Measurements from ENCODE around the gene ALG3. TPM values are rescaled to one million over a fixed set of nuclear protein-coding genes. Genes with fewer than 3 reads are reported as not detected.

The ALG3 gene
- total RNA-seq, 2 donors from 2014 or later, result 37.3 to 42.5 TPM

DNA sequence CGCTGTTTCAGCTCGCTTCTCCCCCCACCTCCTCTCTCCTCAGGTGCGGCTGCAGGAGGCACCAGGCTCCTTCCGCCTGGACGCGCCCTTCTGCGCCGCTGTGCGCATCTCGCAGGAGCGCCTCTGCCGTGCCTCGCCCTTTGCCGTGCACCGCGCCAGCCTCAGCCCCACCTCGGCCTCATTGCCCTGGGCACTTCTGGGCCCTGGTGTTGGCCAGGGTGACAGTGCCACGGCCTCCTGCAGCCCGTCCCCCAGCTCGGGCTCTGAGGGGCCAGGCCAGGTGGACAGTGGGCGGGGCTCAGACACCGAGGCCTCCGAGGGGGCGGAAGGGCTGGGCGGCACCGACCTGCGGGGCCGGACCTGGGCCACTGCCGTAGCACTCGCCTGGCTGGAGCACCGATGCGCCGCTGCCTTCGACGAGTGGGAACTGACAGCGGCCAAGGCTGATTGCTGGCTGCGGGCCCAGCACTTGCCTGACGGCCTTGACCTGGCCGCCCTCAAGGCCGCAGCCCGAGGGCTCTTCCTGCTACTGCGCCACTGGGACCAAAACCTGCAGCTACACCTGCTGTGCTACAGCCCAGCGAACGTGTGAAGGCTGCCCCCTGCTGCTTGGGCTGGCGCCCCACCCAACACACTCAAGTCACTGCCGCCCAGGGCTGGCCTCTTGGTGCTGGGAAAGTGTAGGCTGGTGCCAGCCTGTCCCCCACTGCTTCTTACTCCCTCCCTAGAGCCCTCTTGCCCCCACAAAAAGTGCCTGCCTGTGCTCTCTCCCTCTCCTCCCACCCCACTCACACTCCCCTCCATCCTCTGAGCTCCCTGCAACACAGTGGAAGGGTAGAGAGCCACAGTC is 7.1 kb downstream of the ALG3 start:
- no peak overlapping the region for H3K27ac Mint-ChIP-seq
- no peaks in the 10 kb centered on the region for H3K4me1 ChIP-seq (ENCODE audit: control insufficient read depth, insufficient read depth, low read length)

DNA sequence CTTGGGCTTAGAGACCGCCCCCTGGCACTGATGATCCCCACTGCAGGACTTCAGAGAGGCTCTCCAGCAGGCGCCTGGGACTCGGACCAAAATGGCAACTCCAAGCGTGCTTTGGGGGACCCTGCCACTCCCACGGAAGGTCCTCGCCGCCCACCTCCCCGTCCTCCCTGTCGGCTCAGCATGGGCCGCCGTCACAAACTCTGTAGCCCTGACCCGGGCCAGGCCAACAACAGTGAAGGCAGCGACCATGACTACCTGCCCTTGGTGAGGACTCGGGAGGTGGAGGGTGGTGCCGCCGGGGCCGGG is 7.7 kb downstream of the ALG3 start:
- TF ChIP-seq, protein P1, sequence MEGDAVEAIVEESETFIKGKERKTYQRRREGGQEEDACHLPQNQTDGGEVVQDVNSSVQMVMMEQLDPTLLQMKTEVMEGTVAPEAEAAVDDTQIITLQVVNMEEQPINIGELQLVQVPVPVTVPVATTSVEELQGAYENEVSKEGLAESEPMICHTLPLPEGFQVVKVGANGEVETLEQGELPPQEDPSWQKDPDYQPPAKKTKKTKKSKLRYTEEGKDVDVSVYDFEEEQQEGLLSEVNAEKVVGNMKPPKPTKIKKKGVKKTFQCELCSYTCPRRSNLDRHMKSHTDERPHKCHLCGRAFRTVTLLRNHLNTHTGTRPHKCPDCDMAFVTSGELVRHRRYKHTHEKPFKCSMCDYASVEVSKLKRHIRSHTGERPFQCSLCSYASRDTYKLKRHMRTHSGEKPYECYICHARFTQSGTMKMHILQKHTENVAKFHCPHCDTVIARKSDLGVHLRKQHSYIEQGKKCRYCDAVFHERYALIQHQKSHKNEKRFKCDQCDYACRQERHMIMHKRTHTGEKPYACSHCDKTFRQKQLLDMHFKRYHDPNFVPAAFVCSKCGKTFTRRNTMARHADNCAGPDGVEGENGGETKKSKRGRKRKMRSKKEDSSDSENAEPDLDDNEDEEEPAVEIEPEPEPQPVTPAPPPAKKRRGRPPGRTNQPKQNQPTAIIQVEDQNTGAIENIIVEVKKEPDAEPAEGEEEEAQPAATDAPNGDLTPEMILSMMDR (conservative IDR thresholded peaks at IDR 0.05), result no peak
- DNase-seq, result no peak
- H3K9me3 ChIP-seq (ENCODE audit: control insufficient read depth, low read length), result no peaks in the 10 kb centered on the region
- Mint-ChIP-seq H3K27ac (no peak overlapping the region), H3K4me1 (peaks cover 2% of the 10 kb centered on the region), H3K4me3 (no peak overlapping the region), H3K27me3 (ENCODE audit: insufficient read depth) (peaks cover 27% of the 10 kb centered on the region), H3K9me3 (no peaks in the 10 kb centered on the region), H3K36me3 (ENCODE audit: low read depth) (peaks cover 22% of the 10 kb centered on the region)
- no peak overlapping the region for H3K4me3 ChIP-seq (ENCODE audit: low read length)
- H3K27me3 ChIP-seq (ENCODE audit: control insufficient read depth, insufficient read depth, low read length, poor library complexity, severe bottlenecking), result peaks cover 10% of the 10 kb centered on the region
- 84 to 100% methylated on average over 5 to 17 of the region's 17 CpGs for WGBS, 2 experiments (ENCODE audit: insufficient coverage in 1 of 2, insufficient read length in 1 of 2)
- peaks cover 26% of the 10 kb centered on the region for H3K36me3 ChIP-seq (ENCODE audit: control insufficient read depth, insufficient read depth, low read length)
- H3K27ac ChIP-seq (ENCODE audit: low read depth, low read length), result no peak overlapping the region
- no peaks in the 10 kb centered on the region for H3K4me1 ChIP-seq (ENCODE audit: control insufficient read depth, insufficient read depth, low read length)
- H3K9ac ChIP-seq (ENCODE audit: extremely low read depth, low read length, poor library complexity, severe bottlenecking), result no peak overlapping the region

More for the DNA sequence above, 7.1 kb downstream of the ALG3 start:
- Mint-ChIP-seq H3K4me1 (no peaks in the 10 kb centered on the region), H3K27me3 (ENCODE audit: insufficient read depth) (peaks cover 27% of the 10 kb centered on the region), H3K36me3 (ENCODE audit: low read depth) (peaks cover 22% of the 10 kb centered on the region), H3K4me3 (no peak overlapping the region), H3K9me3 (no peaks in the 10 kb centered on the region)
- H3K9ac ChIP-seq (ENCODE audit: extremely low read depth, low read length, poor library complexity, severe bottlenecking), result no peak overlapping the region
- TF ChIP-seq, protein P1 (conservative IDR thresholded peaks at IDR 0.05), result peak; percentile 46
- H3K36me3 ChIP-seq (ENCODE audit: control insufficient read depth, insufficient read depth, low read length), result peaks cover 26% of the 10 kb centered on the region
- 76 to 89% methylated on average over 35 to 46 of the region's 46 CpGs for WGBS, 2 experiments (ENCODE audit: insufficient coverage in 1 of 2, insufficient read length in 1 of 2)
- peaks cover 10% of the 10 kb centered on the region for H3K27me3 ChIP-seq (ENCODE audit: control insufficient read depth, insufficient read depth, low read length, poor library complexity, severe bottlenecking)
- no peak overlapping the region for H3K27ac ChIP-seq (ENCODE audit: low read depth, low read length)
- no peaks in the 10 kb centered on the region for H3K9me3 ChIP-seq (ENCODE audit: control insufficient read depth, low read length)
- no peak overlapping the region for H3K4me3 ChIP-seq (ENCODE audit: low read length)
- DNase-seq, result peak; percentile 73

GRCh38 chr3:184240384-184241140 is 8.2 kb downstream of the ALG3 start:
- H3K27ac ChIP-seq (ENCODE audit: low read depth, low read length), result no peak overlapping the region
- no peak overlapping the region for H3K4me3 Mint-ChIP-seq
- H3K36me3 ChIP-seq (ENCODE audit: control insufficient read depth, insufficient read depth, low read length), result peaks cover 24% of the 10 kb centered on the region
- H3K9ac ChIP-seq (ENCODE audit: extremely low read depth, low read length, poor library complexity, severe bottlenecking), result no peak overlapping the region
- DNase-seq, result peak; percentile 81
- TF ChIP-seq, protein P1 (conservative IDR thresholded peaks at IDR 0.05), result no peak
- peaks cover 7% of the 10 kb centered on the region for H3K4me1 Mint-ChIP-seq
- peaks cover 11% of the 10 kb centered on the region for H3K27me3 ChIP-seq (ENCODE audit: control insufficient read depth, insufficient read depth, low read length, poor library complexity, severe bottlenecking)
- WGBS, 2 experiments (ENCODE audit: insufficient coverage in 1 of 2, insufficient read length in 1 of 2), result 88 to 90% methylated on average over 2 to 4 of the region's 4 CpGs
- H3K27ac Mint-ChIP-seq, result no peak overlapping the region
- H3K9me3 ChIP-seq (ENCODE audit: control insufficient read depth, low read length), result no peaks in the 10 kb centered on the region
- peaks cover 29% of the 10 kb centered on the region for H3K27me3 Mint-ChIP-seq (ENCODE audit: insufficient read depth)
- peaks cover 22% of the 10 kb centered on the region for H3K36me3 Mint-ChIP-seq (ENCODE audit: low read depth)
- no peak overlapping the region for H3K4me3 ChIP-seq (ENCODE audit: low read length)
- H3K9me3 Mint-ChIP-seq, result no peaks in the 10 kb centered on the region
- peaks cover 3% of the 10 kb centered on the region for H3K4me1 ChIP-seq (ENCODE audit: control insufficient read depth, insufficient read depth, low read length)
